Heart left ventricle (tissue), 16 donors: ENCODE results near the gene GAB2. TPM values are rescaled to one million over a fixed set of nuclear protein-coding genes. Genes with fewer than 3 reads are reported as not detected.

Experiments
- ATAC-seq, 4 donors: fragments of 200-7000 bp; cut with Tn5 transposase; one replicate each; pipeline ENCODE4 v1.9.1; 2020 to 2022; ENCODE audit warnings: moderate library complexity in 4 of 4, mild to moderate bottlenecking in 3 of 4, moderate number of reproducible peaks in 1 of 4
- DNase-seq, 5 donors: peaks; one replicate each; pipeline ENCODE4 v3.0.0-alpha.2; 2020
- H3K27ac ChIP-seq, 12 donors: fragments of 200-600 bp; sonication (generic) in 4 of 12; one replicate each; pipeline versions ENCODE4 v1.5.0 to v1.8.0; 2016 to 2022; ENCODE audit warnings: mild to moderate bottlenecking in 2 of 12
- H3K27me3 ChIP-seq, 9 donors: fragments of 200-600 bp; sonication (generic) in 2 of 9; one replicate each; pipeline versions ENCODE4 v1.5.1 to v1.8.0; 2016 to 2022; ENCODE audit warnings: mild to moderate bottlenecking in 3 of 9
- H3K36me3 ChIP-seq, 9 donors: fragments of 200-600 bp; sonication (generic) in 2 of 9; one replicate each; pipeline versions ENCODE4 v1.5.0 to v1.8.0; 2018 to 2022; ENCODE audit warnings: mild to moderate bottlenecking in 2 of 9
- H3K4me1 ChIP-seq, 12 donors: fragments of 200-600 bp; sonication (generic) in 4 of 12; one replicate each; pipeline versions ENCODE4 v1.5.0 to v1.8.0; 2016 to 2022; ENCODE audit warnings: mild to moderate bottlenecking in 3 of 12
- H3K4me3 ChIP-seq, 12 donors: fragments of 200-600 bp; sonication (generic) in 4 of 12; one replicate each; pipeline versions ENCODE4 v1.5.0 to v1.8.0; 2017 to 2022; ENCODE audit warnings: mild to moderate bottlenecking in 9 of 12, moderate library complexity in 4 of 12
- H3K9me3 ChIP-seq, 12 donors: fragments of 200-600 bp; sonication (generic) in 4 of 12; one replicate each; pipeline versions ENCODE4 v1.5.0 to v1.8.0; 2016 to 2022; ENCODE audit warnings: mild to moderate bottlenecking in 1 of 12
- POLR2A ChIP-seq, 2 donors: fragments of 450-650 bp; IDR thresholded peaks; one replicate each; pipeline ENCODE4 v1.6.1; 2017; ENCODE audit warnings: antibody characterized with exemption in 2 of 2, mild to moderate bottlenecking in 2 of 2, moderate library complexity in 2 of 2
- WGBS, 4 donors: extraction: QIAGEN DNeasy Blood & Tissue Kit in 2 of 4; methylation state at CpG; one replicate each; pipeline versions ENCODE4 v1.1.5 to v1.1.7; 2013 to 2018; 5-methylcytosine and 5-hydroxymethylcytosine counted together
- intact Hi-C, 10 donors: fragments of 100-400 bp; cut with DNase I; formaldehyde crosslinking; loops; one replicate each; pipeline versions ENCODE4 v1.11.1 to v1.14.2; 2022
- polyA plus RNA-seq, 2 donors: library from polyadenylated mRNA; stranded (reverse); fragments of 200-250 nt; gene quantifications; one replicate each; pipeline ENCODE4 v1.2.3, GENCODE V29; 2013
- total RNA-seq, 9 donors: library from RNA; depleted of rRNA in 2 of 9; stranded (reverse); fragments of >200 nt in 2 of 9; fragmentation: NEBNext Ultra II Directional in 3 of 9; extraction: Animal tissue kit (Norgen Biotek cat#: 25700) in 3 of 9; gene quantifications; one replicate each; pipeline versions ENCODE4 v1.1.0 to v1.2.4, GENCODE V29; 2016 to 2023
- TF ChIP-seq, protein P1 (sequence below), 12 donors: fragments of 200-600 bp; sonication (generic) in 4 of 12; IDR thresholded peaks; one replicate each; pipeline versions ENCODE4 v1.5.0 to v1.8.0; 2018 to 2022; ENCODE audit warnings: antibody characterized with exemption in 12 of 12, mild to moderate bottlenecking in 5 of 12
- donor health status: ischemic (EF 13 %, LVEDD 7.1; RV severe dilation, severe dysfunction).
- donor health status: healthy with polysubstance abuse.
- donor health status: DM: no; HTN: yes; CAD: no.
- donor health status: DM: no; HTN: no; CAD: no.
- donor health status: ischemic (EF 25% LVEDD 6.9; RV normal size, moderate dysfunction).
- donor health status: ischemic (EF 25% LVEDD 5.7; RV mildly dilated, moderate dysfunction).
- donor health status: healthy.
- donor health status: DM: yes; HTN: yes; CAD: no.
- donor health status: ischemic (EF 35%, LVEDD 5.7; RV mildly dilated, moderate dysfunction).
- donor health status: nonischemic (EF 11% LVEDD 7.7; RV severe dilation, severe dysfunction).
- donor health status: DM: yes; HTN: yes; CAD: no.
- donor health status: PGD.
- donor health status: ischemic (EF 29% LVEDD 5.4; RV normal size, mild dysfunction).
- donor health status: nonischemic (EF 23%, LVEDD 6.1; RV moderate dilation, normal function).

GAB2 gene
- total and polyA plus RNA-seq, 11 donors, result 6.1 to 53.0 (median 30.0) TPM

DNA sequence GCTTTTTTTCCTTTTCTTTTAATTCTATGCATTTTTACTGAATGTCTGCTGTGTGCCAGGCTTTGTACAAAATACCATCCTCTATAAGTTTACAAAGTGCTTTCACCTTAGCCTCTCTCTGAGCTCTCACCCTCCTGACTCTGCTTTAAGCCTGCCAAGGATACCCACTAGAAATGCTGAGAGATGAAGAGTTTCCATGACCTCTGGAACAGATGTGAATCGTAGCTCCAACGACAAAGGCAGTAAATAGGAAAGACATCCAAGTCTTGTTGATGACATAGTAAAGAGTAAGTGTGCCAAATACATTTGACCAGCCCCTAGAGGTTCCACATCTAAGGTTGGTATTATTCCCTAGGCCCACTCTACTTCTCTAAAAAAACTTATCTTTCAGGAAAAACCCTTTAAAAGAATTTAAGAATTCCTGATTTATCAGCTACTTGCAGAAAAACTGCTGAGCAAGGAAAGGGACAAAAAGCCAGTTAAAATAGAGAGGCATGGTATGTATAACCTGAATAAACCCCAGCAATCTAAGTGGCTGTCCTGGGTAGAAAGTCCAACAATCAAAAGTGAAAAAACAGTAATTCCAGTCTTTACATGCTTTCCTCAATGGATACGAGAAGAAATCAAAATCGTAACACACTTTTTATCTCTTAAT, 45.4 kb downstream of the GAB2 start:
- Histone ChIP-seq H3K9me3 (no peaks in the 10 kb centered on the region), H3K4me3 (no peak overlapping the region), H3K4me1 (peaks cover 7 to 42% (median 32%) of the 10 kb centered on the region in 12 donors), H3K27ac (peak overlapping the region in 6 of 12 donors; percentile 31 to 57 (median 46)), H3K27me3 (no peaks in the 10 kb centered on the region), H3K36me3 (no peaks in the 10 kb centered on the region)
- peak in 3 of 4 donors; percentile 18 to 48 (median 38) for ATAC-seq
- intact Hi-C loops, result loop anchor here in 1 of 10 donors (5.0 kb wide), 1 partner anchor 35 kb away; no protein-coding TSS in a partner anchor
- no peak for DNase-seq
- 47 to 57% (median 50%) methylated on average over 4 of the region's 4 CpGs for WGBS, 4 donors
- no peak for TF ChIP-seq POLR2A (IDR thresholded peaks at IDR 0.05)
- TF ChIP-seq, protein P1, sequence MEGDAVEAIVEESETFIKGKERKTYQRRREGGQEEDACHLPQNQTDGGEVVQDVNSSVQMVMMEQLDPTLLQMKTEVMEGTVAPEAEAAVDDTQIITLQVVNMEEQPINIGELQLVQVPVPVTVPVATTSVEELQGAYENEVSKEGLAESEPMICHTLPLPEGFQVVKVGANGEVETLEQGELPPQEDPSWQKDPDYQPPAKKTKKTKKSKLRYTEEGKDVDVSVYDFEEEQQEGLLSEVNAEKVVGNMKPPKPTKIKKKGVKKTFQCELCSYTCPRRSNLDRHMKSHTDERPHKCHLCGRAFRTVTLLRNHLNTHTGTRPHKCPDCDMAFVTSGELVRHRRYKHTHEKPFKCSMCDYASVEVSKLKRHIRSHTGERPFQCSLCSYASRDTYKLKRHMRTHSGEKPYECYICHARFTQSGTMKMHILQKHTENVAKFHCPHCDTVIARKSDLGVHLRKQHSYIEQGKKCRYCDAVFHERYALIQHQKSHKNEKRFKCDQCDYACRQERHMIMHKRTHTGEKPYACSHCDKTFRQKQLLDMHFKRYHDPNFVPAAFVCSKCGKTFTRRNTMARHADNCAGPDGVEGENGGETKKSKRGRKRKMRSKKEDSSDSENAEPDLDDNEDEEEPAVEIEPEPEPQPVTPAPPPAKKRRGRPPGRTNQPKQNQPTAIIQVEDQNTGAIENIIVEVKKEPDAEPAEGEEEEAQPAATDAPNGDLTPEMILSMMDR (IDR thresholded peaks at IDR 0.05), result no peak

DNA sequence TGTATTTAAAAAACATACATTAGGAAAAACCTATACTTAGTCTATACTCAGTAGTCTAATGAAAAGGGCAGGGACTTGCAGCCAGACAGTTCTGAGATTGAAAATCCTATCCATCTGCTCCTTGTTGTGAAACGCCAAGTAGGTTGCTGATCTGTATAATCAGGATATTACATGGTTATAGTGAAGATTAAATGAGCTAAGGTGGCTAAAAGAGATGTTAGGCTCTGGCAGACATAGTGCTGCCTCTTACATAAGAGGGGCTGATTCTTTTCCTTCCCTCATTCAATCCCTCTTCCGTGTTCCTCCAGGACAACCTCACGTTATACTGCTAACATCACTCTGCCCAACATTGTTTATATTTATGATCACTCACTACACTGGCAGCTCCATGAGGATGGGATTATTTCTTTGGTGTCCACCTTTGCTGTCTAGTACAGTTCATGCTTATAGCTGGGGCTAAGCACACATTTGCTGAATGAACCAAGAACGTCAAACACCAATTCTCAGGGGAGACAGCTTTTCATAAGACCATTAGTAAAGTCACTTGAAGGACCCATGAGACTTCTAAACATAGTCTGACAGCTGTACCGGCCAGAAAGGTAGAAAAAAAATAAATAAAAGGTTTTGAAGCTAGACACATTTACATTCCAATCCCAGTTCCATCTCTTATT, 46.3 kb downstream of the GAB2 start:
- DNase-seq (no peak), ATAC-seq (peak in 3 of 4 donors; percentile 27 to 29 (median 28))
- H3K27ac ChIP-seq, result peak overlapping the region in 10 of 12 donors; percentile 33 to 63 (median 52)
- no peak overlapping the region for H3K4me3 ChIP-seq
- TF ChIP-seq, protein P1 (IDR thresholded peaks at IDR 0.05), result no peak
- TF ChIP-seq POLR2A (IDR thresholded peaks at IDR 0.05), result no peak
- WGBS, 4 donors, result 27 to 40% (median 32%) methylated on average over 5 of the region's 5 CpGs
- H3K9me3 ChIP-seq, result no peaks in the 10 kb centered on the region
- H3K27me3 ChIP-seq, result no peaks in the 10 kb centered on the region
- intact Hi-C loops, result loop anchor here in 1 of 10 donors (5.0 kb wide), 1 partner anchor 36 kb away; no protein-coding TSS in a partner anchor
- no peaks in the 10 kb centered on the region for H3K36me3 ChIP-seq
- peaks cover 7 to 49% (median 32%) of the 10 kb centered on the region in 12 donors for H3K4me1 ChIP-seq

- DNase-seq, result peak in 4 of 5 donors; percentile 30 to 61 (median 36)
- no peaks in the 10 kb centered on the region for H3K36me3 ChIP-seq
- H3K9me3 ChIP-seq, result no peaks in the 10 kb centered on the region
- intact Hi-C loops, result loop anchor here in 1 of 10 donors (5.0 kb wide), 1 partner anchor 37 kb away; no protein-coding TSS in a partner anchor
- WGBS, 4 donors, result 40 to 56% (median 50%) methylated on average over 7 of the region's 7 CpGs
- peak overlapping the region in 10 of 12 donors; percentile 33 to 63 (median 52) for H3K27ac ChIP-seq
- H3K4me3 ChIP-seq, result no peak overlapping the region
- no peaks in the 10 kb centered on the region for H3K27me3 ChIP-seq
- peak; percentile 65 to 93 (median 86) for ATAC-seq
- no peak for TF ChIP-seq POLR2A (IDR thresholded peaks at IDR 0.05)
- TF ChIP-seq, protein P1 (IDR thresholded peaks at IDR 0.05), result no peak
- H3K4me1 ChIP-seq, result peaks cover 7 to 49% (median 30%) of the 10 kb centered on the region in 12 donors
Observed at GRCh38 chr11:78370406-78371172, 47.0 kb downstream of the GAB2 start.
